GM13976 (cell line): ENCODE results near the gene ASB18.

ENCODE experiments used
- DNase-seq: peaks from one replicate; pipeline ENCODE4 v3.0.0; 2012; ENCODE audit warnings: low spot score
- CTCF ChIP-seq: IDR thresholded peaks from 2 replicates; pipeline ENCODE4 v1.5.1; 2012; ENCODE audit warnings: borderline replicate concordance, mild to moderate bottlenecking; ENCODE audit not compliant: insufficient read depth; ENCODE audit errors: extremely low read depth, missing control alignments, control extremely low read depth
- in situ Hi-C: fragments of 300-500 bp; cut with MboI; formaldehyde crosslinking; loops from one replicate; pipeline ENCODE4 v1.12.0; 2022; ENCODE audit warnings: low sequenced_read_pairs, mixed read lengths, inconsistent platforms; ENCODE audit not compliant: unreplicated experiment

ASB18 gene

GRCh38 chr2:236210536-236210935, 53.7 kb downstream of the ASB18 start:
- DNase-seq = no peak
- in situ Hi-C loops = no loop called here
- no peak for TF ChIP-seq CTCF

GRCh38 chr2:236209996-236210395, 54.2 kb downstream of the ASB18 start:
- in situ Hi-C loops = no loop called here
- no peak for TF ChIP-seq CTCF
- no peak for DNase-seq

- no peak for DNase-seq
- in situ Hi-C loops = no loop called here
- no peak for TF ChIP-seq CTCF
Measured at GRCh38 chr2:236209535-236209934, 54.7 kb downstream of the ASB18 start.

- in situ Hi-C loops = no loop called here
- TF ChIP-seq CTCF = no peak
- DNase-seq = no peak
Measured at GRCh38 chr2:236208019-236208926, 55.9 kb downstream of the ASB18 start.

GRCh38 chr2:236207472-236207871, 56.7 kb downstream of the ASB18 start:
- in situ Hi-C loops = no loop called here
- TF ChIP-seq CTCF = no peak
- DNase-seq = no peak

- in situ Hi-C loops = no loop called here
- no peak for DNase-seq
- TF ChIP-seq CTCF = no peak
Measured at GRCh38 chr2:236205867-236206645, 58.1 kb downstream of the ASB18 start.
